GM21360 (cell line): ENCODE measurements around the gene UROC1.

ENCODE experiments used
- ATAC-seq: cut with Tn5 transposase; IDR thresholded peaks from one replicate; pipeline ENCODE4 v1.9.1; 2021; ENCODE audit warnings: mild to moderate bottlenecking, moderate library complexity; ENCODE audit not compliant: unreplicated experiment

UROC1 gene

GRCh38 chr3:126517291-126517951 lies at the start of gene UROC1:
TSS of gene UROC1 (minus strand) at chr3:126517773. CDS start at chr3:126517719, 54 bp downstream.
- no peak for ATAC-seq

- no peak for ATAC-seq
These were observed 45.2 kb upstream of the UROC1 start for GRCh38 chr3:126562737-126563276.

- ATAC-seq = no peak
These were observed 40.9 kb upstream of the UROC1 start, which contains the start of gene C3orf22 for GRCh38 chr3:126558336-126559071. TSS of gene C3orf22 (minus strand) at chr3:126558932. CDS start at chr3:126553390, 5,542 bp downstream.

GRCh38 chr3:126557761-126558160 lies 40.2 kb upstream of the UROC1 start:
- no peak for ATAC-seq

- ATAC-seq = no peak
These were observed 39.8 kb upstream of the UROC1 start for GRCh38 chr3:126557415-126557745.

- no peak for ATAC-seq
These were observed 39.3 kb upstream of the UROC1 start for GRCh38 chr3:126556637-126557414.

GRCh38 chr3:126555795-126556636 lies 38.4 kb upstream of the UROC1 start:
- no peak for ATAC-seq

- ATAC-seq = no peak
These were observed 37.3 kb upstream of the UROC1 start for GRCh38 chr3:126554560-126555525.

- no peak for ATAC-seq
These were observed 35.9 kb upstream of the UROC1 start for GRCh38 chr3:126553284-126554084.

- no peak for ATAC-seq
These were observed 35.2 kb upstream of the UROC1 start for GRCh38 chr3:126552688-126553283.

- no peak for ATAC-seq
These were observed 34.5 kb upstream of the UROC1 start for GRCh38 chr3:126551839-126552687.

- ATAC-seq = no peak
These were observed 33.7 kb upstream of the UROC1 start for GRCh38 chr3:126551121-126551838.

GRCh38 chr3:126550488-126551051 lies 33.0 kb upstream of the UROC1 start:
- ATAC-seq = no peak

- no peak for ATAC-seq
These were observed 32.4 kb upstream of the UROC1 start for GRCh38 chr3:126549861-126550487.

GRCh38 chr3:126548556-126549466 lies 31.2 kb upstream of the UROC1 start:
- no peak for ATAC-seq
